Measurements from ENCODE around the gene SCRN1.

The SCRN1 gene

GRCh38 chr7:29886827-29887226 lies 102.8 kb downstream of the SCRN1 start:
- no peak for DNase-seq

GRCh38 chr7:29885626-29886025 lies 104.0 kb downstream of the SCRN1 start:
- DNase-seq: no peak

- no peak for DNase-seq
Observed at GRCh38 chr7:29884399-29885272, 105.0 kb downstream of the SCRN1 start.

GRCh38 chr7:29883462-29884398 lies 105.9 kb downstream of the SCRN1 start:
- DNase-seq: no peak

GRCh38 chr7:29882481-29882880 lies 107.1 kb downstream of the SCRN1 start:
- no peak for DNase-seq

GRCh38 chr7:29881724-29882123 lies 107.9 kb downstream of the SCRN1 start:
- no peak for DNase-seq

- no peak for DNase-seq
Observed at GRCh38 chr7:29879609-29880008, 110.0 kb downstream of the SCRN1 start.

GRCh38 chr7:29878081-29878688 lies 111.4 kb downstream of the SCRN1 start:
- DNase-seq: no peak

- no peak for DNase-seq
Observed at GRCh38 chr7:29877196-29877595, 112.4 kb downstream of the SCRN1 start.

- no peak for DNase-seq
Observed at GRCh38 chr7:29875741-29876140, 113.9 kb downstream of the SCRN1 start.

- DNase-seq: no peak
Observed at GRCh38 chr7:29873644-29874294, 115.8 kb downstream of the SCRN1 start.

- no peak for DNase-seq
Observed at GRCh38 chr7:29871787-29872398, 117.7 kb downstream of the SCRN1 start.
